ENCODE data around the gene PEX12.

DNA sequence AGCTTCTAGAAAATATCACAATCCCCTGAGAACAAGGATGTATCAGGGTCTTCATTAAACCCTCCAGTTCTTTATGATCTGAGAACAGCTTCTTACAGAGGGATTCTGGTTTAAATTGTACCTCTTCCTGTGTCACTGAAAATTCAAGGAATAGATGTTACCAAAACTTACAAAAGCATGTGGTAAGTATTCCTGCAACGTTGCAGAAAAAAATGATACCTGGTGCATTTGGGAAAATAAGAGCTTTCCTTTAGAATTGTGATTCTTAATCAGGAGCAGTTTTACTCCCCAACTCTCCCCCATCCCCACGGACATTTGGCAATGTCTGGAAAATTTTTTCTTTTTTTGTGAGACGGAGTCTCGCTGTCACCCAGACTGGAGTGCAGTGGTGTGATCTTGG lies 25.1 kb downstream of the PEX12 start:
- TF ChIP-seq POLR2A (IDR thresholded peaks at IDR 0.05): no peak
- no peak for TF ChIP-seq POLR2AphosphoS5 (IDR thresholded peaks at IDR 0.05)
- TF ChIP-seq, protein P1, sequence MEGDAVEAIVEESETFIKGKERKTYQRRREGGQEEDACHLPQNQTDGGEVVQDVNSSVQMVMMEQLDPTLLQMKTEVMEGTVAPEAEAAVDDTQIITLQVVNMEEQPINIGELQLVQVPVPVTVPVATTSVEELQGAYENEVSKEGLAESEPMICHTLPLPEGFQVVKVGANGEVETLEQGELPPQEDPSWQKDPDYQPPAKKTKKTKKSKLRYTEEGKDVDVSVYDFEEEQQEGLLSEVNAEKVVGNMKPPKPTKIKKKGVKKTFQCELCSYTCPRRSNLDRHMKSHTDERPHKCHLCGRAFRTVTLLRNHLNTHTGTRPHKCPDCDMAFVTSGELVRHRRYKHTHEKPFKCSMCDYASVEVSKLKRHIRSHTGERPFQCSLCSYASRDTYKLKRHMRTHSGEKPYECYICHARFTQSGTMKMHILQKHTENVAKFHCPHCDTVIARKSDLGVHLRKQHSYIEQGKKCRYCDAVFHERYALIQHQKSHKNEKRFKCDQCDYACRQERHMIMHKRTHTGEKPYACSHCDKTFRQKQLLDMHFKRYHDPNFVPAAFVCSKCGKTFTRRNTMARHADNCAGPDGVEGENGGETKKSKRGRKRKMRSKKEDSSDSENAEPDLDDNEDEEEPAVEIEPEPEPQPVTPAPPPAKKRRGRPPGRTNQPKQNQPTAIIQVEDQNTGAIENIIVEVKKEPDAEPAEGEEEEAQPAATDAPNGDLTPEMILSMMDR (IDR thresholded peaks at IDR 0.05): no peak
- no peak for TF ChIP-seq EP300 (IDR thresholded peaks at IDR 0.05)
